Renal cortical epithelial cell (primary cell): Measurements from ENCODE around the gene TAGLN. TPM values are rescaled to one million over a fixed set of nuclear protein-coding genes. Genes with fewer than 3 reads are reported as not detected.
A peak's percentile ranks its signal among the peaks of the same experiment; 100 is the strongest.
"Not testable (repeated sequence)": the region's sequence is repeated elsewhere in the genome, so short reads cannot be mapped to it uniquely, and the experiment has no call there.

Source experiments
- DNase-seq: peaks from one replicate; pipeline ENCODE4 v3.0.0-alpha.2; 2011; ENCODE audit warnings: low read depth
- total RNA-seq: library from RNA; depleted of rRNA; stranded (reverse); fragments of >200 nt; gene quantifications from 2 replicates; pipeline ENCODE4 v1.2.3, GENCODE V29; 2014

Gene TAGLN
- total RNA-seq, 1 donor from 2014 or later: 68.5 TPM

GRCh38 chr11:117180661-117181585 lies 18.2 kb upstream of the TAGLN start:
- DNase-seq: peak; percentile 40

GRCh38 chr11:117181586-117182550 lies 17.3 kb upstream of the TAGLN start:
- DNase-seq: no peak

- no peak for DNase-seq
Measured at GRCh38 chr11:117182551-117182935, 16.6 kb upstream of the TAGLN start.

- not testable (repeated sequence) for DNase-seq
Measured at GRCh38 chr11:117183178-117183577, 16.0 kb upstream of the TAGLN start.

- DNase-seq: no peak
Measured at GRCh38 chr11:117183724-117184349, 15.3 kb upstream of the TAGLN start.

GRCh38 chr11:117185736-117186430 lies 13.3 kb upstream of the TAGLN start:
- DNase-seq: no peak

- no peak for DNase-seq
Measured at GRCh38 chr11:117186431-117186761, 12.8 kb upstream of the TAGLN start.

GRCh38 chr11:117187007-117187406 lies 12.2 kb upstream of the TAGLN start:
- DNase-seq: no peak

- DNase-seq: no peak
Measured at GRCh38 chr11:117187428-117187798, 11.8 kb upstream of the TAGLN start.

- no peak for DNase-seq
Measured at GRCh38 chr11:117187799-117188481, 11.2 kb upstream of the TAGLN start.

- DNase-seq: no peak
Measured at GRCh38 chr11:117188620-117189081, 10.5 kb upstream of the TAGLN start.

- DNase-seq: no peak
Measured at GRCh38 chr11:117189191-117189940, 9.8 kb upstream of the TAGLN start.

- no peak for DNase-seq
Measured at GRCh38 chr11:117189941-117190544, 9.1 kb upstream of the TAGLN start.

- DNase-seq: no peak
Measured at GRCh38 chr11:117191680-117192400, 7.3 kb upstream of the TAGLN start.

GRCh38 chr11:117192401-117192875 lies 6.7 kb upstream of the TAGLN start:
- DNase-seq: no peak

- DNase-seq: no peak
Measured at GRCh38 chr11:117193130-117194020, 5.8 kb upstream of the TAGLN start.

- DNase-seq: no peak
Measured at GRCh38 chr11:117194267-117194666, 4.9 kb upstream of the TAGLN start.

- DNase-seq: no peak
Measured at GRCh38 chr11:117195258-117195657, 3.9 kb upstream of the TAGLN start.
